ENCODE measurements around the gene WT1.

The WT1 gene

DNA sequence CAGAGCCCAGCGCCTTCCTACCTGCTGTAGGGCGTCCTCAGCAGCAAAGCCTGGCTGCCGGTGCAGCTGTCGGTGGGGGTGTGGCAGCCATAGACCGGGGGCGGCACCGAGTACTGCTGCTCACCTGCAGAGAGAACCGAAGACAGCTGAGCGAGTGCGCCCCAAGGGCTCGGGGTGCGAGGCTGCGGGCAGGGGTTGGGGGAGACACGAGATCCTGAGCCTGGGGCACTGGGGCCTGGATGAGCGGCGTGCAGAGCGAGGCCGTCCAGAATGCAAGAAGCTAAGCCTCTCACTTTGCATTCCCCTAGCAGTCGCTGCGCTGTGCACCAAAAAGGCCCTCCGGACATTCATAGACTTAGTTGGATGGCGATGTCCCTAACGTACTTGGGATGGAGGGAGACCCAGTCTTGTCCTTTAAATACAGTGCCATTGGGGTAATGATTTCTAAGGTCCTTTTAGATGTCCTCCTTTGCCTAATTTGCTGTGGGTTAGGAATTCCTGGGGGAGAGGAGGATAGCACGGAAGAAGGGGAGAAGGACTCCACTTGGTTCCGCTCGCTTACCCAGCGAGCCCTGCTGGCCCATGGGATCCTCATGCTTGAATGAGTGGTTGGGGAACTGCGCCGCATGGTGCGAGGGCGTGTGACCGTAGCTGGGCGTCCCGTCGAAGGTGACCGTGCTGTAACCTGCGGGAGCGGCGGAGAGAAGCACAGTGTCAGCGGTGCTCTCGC lies 7.2 kb downstream of the WT1 start (continued):
- TF ChIP-seq, protein P1, sequence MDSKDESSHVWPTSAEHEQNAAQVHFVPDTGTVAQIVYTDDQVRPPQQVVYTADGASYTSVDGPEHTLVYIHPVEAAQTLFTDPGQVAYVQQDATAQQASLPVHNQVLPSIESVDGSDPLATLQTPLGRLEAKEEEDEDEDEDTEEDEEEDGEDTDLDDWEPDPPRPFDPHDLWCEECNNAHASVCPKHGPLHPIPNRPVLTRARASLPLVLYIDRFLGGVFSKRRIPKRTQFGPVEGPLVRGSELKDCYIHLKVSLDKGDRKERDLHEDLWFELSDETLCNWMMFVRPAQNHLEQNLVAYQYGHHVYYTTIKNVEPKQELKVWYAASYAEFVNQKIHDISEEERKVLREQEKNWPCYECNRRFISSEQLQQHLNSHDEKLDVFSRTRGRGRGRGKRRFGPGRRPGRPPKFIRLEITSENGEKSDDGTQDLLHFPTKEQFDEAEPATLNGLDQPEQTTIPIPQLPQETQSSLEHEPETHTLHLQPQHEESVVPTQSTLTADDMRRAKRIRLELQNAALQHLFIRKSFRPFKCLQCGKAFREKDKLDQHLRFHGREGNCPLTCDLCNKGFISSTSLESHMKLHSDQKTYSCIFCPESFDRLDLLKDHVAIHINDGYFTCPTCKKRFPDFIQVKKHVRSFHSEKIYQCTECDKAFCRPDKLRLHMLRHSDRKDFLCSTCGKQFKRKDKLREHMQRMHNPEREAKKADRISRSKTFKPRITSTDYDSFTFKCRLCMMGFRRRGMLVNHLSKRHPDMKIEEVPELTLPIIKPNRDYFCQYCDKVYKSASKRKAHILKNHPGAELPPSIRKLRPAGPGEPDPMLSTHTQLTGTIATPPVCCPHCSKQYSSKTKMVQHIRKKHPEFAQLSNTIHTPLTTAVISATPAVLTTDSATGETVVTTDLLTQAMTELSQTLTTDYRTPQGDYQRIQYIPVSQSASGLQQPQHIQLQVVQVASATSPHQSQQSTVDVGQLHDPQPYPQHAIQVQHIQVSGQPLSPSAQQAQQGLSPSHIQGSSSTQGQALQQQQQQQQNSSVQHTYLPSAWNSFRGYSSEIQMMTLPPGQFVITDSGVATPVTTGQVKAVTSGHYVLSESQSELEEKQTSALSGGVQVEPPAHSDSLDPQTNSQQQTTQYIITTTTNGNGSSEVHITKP (tag by site-specific recombination; IDR thresholded peaks at IDR 0.05), result no peak

DNA sequence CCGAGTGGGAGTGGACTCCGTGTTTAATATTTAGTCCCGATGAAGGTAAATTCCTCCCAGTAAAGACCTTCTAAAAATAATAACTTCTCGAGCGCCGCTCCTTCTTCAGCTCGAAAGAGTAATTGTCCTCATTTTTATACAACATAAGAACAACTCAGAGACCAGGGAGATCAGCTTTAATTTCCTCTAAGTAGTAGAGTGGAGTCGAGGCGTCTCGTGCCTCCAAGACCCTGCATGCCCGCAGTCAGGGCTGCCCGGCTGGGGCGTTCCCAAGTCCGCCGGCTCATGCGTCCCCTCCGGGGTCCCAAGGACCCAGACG lies 7.8 kb downstream of the WT1 start:
- CTCF ChIA-PET, result interaction anchor here (0.7 kb wide), 1 partner anchor 33 kb away, joined by 3 read pairs; no protein-coding TSS in a partner anchor
- Histone ChIP-seq H3K4me1 (ENCODE audit: control insufficient read depth, insufficient read depth, low read length) (no peaks in the 10 kb centered on the region), H3K4me3 (ENCODE audit: low read depth, low read length) (no peak overlapping the region), H3K27ac (ENCODE audit: extremely low read depth, low read depth, low read length) (no peak overlapping the region), H3K9me3 (ENCODE audit: control insufficient read depth, insufficient read depth, low read depth, low read length) (no peaks in the 10 kb centered on the region), H3K36me3 (ENCODE audit: control insufficient read depth in 2 of 2, insufficient read depth in 1 of 2, low read length in 2 of 2) (no peaks in the 10 kb centered on the region)
- TF ChIP-seq, protein P2, sequence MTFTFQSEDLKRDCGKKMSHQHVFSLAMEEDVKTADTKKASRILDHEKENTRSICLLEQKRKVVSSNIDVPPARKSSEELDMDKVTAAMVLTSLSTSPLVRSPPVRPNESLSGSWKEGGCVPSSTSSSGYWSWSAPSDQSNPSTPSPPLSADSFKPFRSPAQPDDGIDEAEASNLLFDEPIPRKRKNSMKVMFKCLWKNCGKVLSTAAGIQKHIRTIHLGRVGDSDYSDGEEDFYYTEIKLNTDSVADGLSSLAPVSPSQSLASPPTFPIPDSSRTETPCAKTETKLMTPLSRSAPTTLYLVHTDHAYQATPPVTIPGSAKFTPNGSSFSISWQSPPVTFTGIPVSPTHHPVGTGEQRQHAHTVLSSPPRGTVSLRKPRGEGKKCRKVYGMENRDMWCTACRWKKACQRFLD (tag by site-specific recombination; IDR thresholded peaks at IDR 0.05), result no peak
- POLR2A ChIA-PET, result interaction anchor here (0.5 kb wide), 1 partner anchor 89 kb away, joined by 3 read pairs; no protein-coding TSS in a partner anchor

DNA sequence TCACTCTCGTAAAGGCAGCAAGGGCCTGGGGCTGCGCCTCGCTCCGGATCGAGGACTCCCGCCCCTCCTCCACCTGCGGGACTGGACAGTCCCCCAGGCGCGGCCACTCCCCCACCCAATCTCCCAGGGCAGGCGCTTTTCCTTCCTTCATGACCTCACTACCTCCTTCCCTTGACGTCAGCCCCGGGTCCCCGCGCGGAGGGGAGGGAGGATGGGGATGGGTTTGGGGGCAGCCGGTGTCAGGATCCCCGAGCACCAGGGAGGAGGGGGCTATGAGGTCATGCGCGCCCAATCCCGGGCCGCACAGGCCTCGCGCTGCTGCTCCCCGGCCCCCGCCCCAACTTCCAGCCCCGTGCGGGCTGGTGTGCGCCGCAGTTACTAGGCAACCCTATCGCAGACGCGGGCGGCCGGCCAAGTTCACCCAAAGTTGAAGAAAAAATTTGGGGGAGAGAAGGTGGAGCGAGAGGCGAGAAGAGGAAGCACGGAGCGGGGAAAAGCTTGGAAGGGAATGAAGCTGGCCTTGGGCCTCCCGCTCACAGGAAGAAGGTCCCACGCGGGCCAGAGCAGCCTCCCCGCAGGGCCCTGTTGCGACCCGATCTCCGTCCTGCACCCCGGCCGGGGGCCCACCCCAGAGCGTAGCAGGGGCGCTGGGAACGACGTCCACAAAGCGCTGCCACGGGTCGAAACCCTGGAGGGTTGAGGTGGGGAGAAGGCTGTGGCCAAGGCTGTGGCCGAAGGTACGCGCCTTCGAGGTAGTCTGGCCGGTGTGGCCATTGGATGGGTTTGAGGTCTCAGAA lies 8.3 kb downstream of the WT1 start:
- TF ChIP-seq, protein P3, sequence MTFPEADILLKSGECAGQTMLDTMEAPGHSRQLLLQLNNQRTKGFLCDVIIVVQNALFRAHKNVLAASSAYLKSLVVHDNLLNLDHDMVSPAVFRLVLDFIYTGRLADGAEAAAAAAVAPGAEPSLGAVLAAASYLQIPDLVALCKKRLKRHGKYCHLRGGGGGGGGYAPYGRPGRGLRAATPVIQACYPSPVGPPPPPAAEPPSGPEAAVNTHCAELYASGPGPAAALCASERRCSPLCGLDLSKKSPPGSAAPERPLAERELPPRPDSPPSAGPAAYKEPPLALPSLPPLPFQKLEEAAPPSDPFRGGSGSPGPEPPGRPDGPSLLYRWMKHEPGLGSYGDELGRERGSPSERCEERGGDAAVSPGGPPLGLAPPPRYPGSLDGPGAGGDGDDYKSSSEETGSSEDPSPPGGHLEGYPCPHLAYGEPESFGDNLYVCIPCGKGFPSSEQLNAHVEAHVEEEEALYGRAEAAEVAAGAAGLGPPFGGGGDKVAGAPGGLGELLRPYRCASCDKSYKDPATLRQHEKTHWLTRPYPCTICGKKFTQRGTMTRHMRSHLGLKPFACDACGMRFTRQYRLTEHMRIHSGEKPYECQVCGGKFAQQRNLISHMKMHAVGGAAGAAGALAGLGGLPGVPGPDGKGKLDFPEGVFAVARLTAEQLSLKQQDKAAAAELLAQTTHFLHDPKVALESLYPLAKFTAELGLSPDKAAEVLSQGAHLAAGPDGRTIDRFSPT (tag by site-specific recombination; IDR thresholded peaks at IDR 0.05), result no peak
- no peak for TF ChIP-seq ZNF211 (tag by site-specific recombination; IDR thresholded peaks at IDR 0.05; ENCODE audit: low read depth)
- no peak for TF ChIP-seq ZFHX2 (tag by site-specific recombination; conservative IDR thresholded peaks at IDR 0.05)
- no peak for TF ChIP-seq HOXC10 (CRISPR knock-in tag; IDR thresholded peaks at IDR 0.05)
- no peak for TF ChIP-seq REPIN1 (tag by site-specific recombination; IDR thresholded peaks at IDR 0.05; ENCODE audit: low read depth)
- no peak for TF ChIP-seq ZBTB8A (tag by site-specific recombination; IDR thresholded peaks at IDR 0.05)
- no peak for TF ChIP-seq FEZF1 (tag by site-specific recombination; IDR thresholded peaks at IDR 0.05)
- ChIA-PET CTCF (no interaction called here), POLR2A (no interaction called here)
- Histone ChIP-seq H3K4me1 (ENCODE audit: control insufficient read depth, insufficient read depth, low read length) (no peaks in the 10 kb centered on the region), H3K36me3 (ENCODE audit: control insufficient read depth in 2 of 2, insufficient read depth in 1 of 2, low read length in 2 of 2) (no peaks in the 10 kb centered on the region), H3K27ac (ENCODE audit: extremely low read depth, low read depth, low read length) (no peak overlapping the region), H3K4me3 (ENCODE audit: low read depth, low read length) (no peak overlapping the region), H3K9me3 (ENCODE audit: control insufficient read depth, insufficient read depth, low read depth, low read length) (no peaks in the 10 kb centered on the region)

DNA sequence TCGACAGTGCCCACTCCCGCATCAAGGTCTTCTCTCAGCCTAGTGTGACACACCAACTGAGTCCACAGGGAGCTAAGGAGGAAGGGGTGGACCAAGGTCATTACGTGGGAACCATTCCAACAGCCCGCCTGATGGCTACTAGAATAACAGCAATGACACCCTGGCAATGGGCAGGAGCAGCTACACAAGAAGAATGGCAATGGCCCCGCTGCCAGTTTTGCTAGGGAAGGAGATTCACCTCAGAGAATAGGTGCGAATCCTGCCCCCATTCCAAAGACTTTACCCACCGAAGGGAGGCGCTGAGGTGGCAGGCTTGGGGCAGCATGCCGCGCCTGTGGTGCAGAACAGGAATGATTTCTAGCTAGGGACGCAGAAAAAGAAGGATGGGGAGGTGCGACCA lies 9.1 kb downstream of the WT1 start:
- ChIA-PET POLR2A (no interaction called here), CTCF (interaction anchor here (0.6 kb wide), 1 partner anchor 327 kb away, joined by 4 read pairs; no protein-coding TSS in a partner anchor)
- Histone ChIP-seq H3K4me3 (ENCODE audit: low read depth, low read length) (no peak overlapping the region), H3K4me1 (ENCODE audit: control insufficient read depth, insufficient read depth, low read length) (no peaks in the 10 kb centered on the region; the same call in 1 of the 2 replicates), H3K9me3 (ENCODE audit: control insufficient read depth, insufficient read depth, low read depth, low read length) (no peaks in the 10 kb centered on the region), H3K36me3 (ENCODE audit: control insufficient read depth in 2 of 2, insufficient read depth in 1 of 2, low read length in 2 of 2) (no peaks in the 10 kb centered on the region), H3K27ac (ENCODE audit: extremely low read depth, low read depth, low read length) (no peak overlapping the region)
- TF ChIP-seq ZNF221 (tag by site-specific recombination; IDR thresholded peaks at IDR 0.05; ENCODE audit: borderline replicate concordance), result no peak
- no peak for TF ChIP-seq ZSCAN16 (tag by site-specific recombination; IDR thresholded peaks at IDR 0.05)
- TF ChIP-seq ZNF621 (tag by site-specific recombination; IDR thresholded peaks at IDR 0.05), result no peak
- no peak for TF ChIP-seq ZNF2 (tag by site-specific recombination; IDR thresholded peaks at IDR 0.05)
- no peak for TF ChIP-seq GLIS2 (tag by site-specific recombination; IDR thresholded peaks at IDR 0.05)
- TF ChIP-seq SCRT1 (tag by site-specific recombination; IDR thresholded peaks at IDR 0.05; ENCODE audit: borderline replicate concordance), result no peak
- no peak for TF ChIP-seq ZNF274 (IDR thresholded peaks at IDR 0.05; ENCODE audit: low read length)
- no peak for TF ChIP-seq ZNF274 (tag by site-specific recombination; IDR thresholded peaks at IDR 0.05; ENCODE audit: borderline replicate concordance)

Measured in HEK293 (cell line).